NCI-H2107 treated with DMSO at 0.1 percent for 48 hours (cell line): ENCODE measurements around the gene RAD51B.
"Not testable (repeated sequence)": the region's sequence is repeated elsewhere in the genome, so short reads cannot be mapped to it uniquely, and the experiment has no call there.

Experiments used
- DNase-seq: peaks from one replicate; lab custom pipeline; 2025; ENCODE audit not compliant: unreplicated experiment; lab: John Stamatoyannopoulos, UW

Gene RAD51B

DNA sequence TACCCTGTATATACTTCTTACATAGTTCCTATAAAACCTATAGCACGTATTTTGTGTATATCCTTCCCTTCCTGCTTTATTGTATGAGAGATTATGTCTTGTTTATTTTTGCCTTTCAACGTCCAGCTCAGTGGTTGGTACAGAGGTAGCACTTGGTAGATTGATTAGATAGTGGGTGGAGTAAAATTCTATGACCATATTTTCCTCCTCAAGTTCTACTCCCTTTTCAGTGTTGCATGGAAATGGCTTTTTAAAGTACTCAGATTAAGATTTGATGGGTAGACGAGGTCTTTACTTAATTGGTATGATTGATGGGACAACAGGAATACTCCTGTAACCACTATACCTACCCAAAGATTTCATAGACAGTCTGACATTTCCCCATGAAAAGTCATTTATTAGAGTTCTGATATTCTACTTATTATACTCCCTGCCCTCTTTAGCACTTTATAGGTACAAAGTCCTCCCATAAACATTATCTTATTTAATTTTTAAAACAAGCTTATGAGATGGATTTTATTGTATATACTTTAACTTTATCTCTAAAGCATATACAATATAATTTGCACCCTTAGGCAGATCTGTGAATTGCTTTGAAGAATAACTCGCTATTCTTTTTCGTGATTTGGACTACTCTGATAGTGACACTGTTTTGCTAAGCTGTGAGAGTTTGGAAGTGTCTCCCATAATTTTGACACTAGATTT is 348.0 kb downstream of the RAD51B start:
- DNase-seq = no peak

DNA sequence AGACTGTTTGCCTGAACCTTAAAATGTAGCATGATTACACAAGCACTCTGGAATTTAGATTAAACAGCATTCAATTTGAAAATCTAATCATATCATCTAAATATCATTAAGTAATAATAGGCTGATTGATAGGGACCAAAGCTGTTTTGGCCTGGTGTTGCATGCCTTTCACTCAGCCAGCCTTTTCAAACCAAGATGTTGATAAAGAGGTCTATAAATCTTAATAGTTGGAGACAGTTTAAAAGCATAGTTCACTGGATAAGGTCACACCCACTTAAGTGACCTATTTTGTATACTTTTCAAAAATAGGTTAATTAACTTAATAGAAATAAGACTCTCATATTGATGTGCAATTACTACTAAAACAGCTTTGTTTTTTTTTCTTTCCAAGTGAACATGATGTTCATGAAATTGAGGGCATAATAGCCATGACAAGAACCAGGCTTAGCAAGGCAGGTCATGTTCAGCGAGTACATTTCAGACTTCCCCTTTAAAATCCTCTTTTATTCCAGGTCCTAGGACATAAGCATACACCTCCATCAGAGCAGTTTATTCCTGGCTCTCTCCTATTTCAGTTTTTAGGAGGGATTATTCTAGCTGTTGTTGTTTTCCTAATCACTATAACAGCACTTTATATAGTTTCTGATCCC is 349.0 kb downstream of the RAD51B start:
- no peak for DNase-seq

DNA sequence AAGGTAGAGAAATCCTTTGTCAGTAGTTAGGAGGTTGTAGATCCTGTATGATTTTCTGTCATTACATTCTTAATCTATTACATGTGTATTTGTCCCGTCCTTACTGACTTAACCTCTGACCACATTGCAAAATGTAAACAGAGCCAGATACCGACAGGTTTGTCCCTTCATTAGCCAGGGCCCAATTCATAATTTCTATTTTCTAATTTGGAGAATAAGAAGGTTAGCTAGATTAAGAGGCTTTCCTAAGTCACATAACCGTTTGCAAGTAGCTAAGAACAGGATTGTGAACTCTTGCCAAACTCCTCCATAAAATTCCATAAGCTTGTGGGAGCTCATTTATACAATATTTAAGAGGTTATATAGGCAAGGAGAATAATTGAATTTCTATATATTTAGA is 352.6 kb downstream of the RAD51B start:
- DNase-seq = no peak

DNA sequence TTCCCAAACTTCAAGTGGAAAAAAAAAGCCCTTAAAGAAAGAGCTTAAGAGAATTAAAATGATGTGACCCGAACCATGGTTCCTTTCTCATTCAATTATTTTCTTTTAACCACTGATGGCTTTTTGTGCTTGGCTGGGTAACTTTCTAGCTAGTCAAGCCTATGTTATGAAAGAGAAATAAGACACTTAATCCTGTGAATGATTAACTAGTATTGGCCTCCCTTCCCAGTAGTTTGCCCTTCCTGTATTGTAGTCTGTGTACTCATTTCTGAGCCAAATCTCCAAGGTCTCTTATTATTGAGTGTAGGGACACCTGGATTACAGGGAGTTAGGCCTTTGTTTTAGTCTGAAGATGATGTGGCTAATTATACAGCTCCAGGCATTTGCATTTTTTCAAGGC is 353.0 kb downstream of the RAD51B start:
- no peak for DNase-seq

DNA sequence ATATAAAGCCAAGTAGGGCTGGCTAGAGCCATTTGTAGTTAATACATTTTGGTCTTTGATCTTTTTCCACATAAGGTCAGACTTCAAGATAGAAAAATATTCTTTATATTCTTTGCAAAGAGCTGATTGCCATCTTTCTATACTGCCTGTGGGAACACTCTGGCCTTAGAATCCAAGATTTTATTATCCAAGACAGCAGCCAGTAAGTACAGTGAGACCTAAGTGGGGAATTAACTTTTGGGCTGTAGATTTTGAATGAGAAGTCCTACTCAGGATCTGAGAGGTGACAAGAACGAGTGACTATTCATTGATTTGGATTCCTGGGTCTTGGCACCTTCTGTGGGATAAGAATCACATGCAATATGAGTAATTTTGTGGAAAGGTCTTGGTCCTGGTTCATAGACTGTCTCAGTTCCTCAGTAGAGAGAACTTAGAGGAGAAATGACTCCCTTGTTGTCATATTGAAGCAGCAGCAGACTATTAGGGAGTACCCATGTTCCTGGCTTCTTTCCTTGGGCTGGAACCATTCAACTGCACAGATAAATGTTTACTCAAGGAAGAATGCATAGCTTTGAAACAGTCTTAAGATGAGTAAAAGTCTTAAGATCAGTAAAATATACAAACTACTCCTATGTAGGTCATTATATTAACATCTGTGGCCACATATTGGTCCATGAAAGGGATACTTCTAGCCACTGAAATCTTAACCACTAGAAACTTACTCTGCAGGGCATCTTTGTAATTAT is 353.8 kb downstream of the RAD51B start:
- no peak for DNase-seq

DNA sequence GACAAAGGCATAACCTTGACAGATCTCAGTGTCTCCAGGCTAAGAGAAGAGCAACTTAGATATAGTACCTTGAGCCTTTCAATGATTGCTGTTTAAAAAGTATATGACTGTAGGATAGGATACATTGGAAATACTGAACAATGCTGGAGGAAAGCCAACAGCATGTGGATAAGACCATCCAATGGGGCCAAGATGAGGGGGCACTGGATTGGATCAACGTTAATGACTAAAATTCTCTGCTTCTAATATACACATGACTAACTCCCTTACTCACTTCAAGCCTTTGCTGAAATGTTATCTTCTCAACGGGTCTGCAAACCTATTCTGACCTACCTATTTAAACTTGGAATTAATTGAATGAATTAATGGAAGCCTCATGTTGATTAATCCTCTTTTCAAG is 354.9 kb downstream of the RAD51B start:
- no peak for DNase-seq

DNA sequence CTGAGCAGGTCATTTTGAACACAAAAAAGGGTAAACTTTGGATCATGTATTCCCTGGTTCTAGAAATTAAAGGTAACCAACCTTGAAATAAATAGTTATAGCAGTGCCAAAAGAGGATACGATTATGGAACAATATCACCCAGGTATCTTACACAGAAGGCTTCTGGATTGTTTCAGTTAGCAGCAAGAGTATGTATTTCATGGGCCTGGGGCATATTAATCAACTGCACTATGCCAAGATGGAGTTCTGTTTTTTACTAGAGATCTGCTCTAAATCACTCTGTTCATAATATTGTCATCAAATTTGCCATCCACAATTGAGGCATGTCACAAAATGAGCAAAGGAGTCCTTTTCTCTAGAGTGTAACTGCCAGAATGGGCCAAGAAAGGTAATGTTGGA is 357.1 kb downstream of the RAD51B start:
- DNase-seq = no peak

DNA sequence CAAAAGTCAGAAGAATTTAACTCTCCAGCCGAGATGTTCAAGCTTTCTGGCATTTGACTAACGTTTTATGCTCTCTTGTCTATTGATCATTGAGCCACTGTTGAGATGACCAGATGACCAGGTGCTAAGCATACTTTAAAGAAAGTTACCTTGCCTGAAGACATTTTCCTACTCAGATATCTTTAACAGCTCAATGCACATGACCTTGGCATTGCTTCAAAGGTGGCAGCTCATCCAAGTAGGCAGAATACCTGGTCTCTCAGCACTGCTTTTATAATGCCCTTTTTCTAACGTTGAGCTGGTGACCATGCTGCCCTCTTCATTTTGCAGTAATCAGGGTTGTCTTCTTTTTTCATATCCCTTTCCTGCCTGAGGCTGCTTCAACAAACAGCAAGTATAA is 358.1 kb downstream of the RAD51B start:
- DNase-seq = no peak

DNA sequence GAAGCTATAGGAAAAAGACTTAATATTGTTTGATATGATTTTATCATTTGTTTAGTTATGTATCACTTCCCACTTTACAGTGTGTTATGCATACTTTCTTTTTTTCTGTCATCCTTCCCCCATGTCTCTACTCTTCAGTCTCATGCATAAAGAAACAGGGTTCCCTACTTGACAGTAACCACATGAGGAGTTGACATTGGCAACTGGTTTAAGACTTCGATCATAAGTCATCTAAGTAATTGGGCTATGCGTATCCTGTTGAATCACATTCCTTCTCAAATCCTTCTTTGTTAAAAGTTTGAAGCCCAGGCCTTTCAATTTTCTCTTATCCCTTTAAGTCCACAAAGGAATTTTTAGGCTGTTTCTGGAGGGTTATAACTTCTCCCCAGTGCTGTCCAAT is 358.7 kb downstream of the RAD51B start:
- no peak for DNase-seq

DNA sequence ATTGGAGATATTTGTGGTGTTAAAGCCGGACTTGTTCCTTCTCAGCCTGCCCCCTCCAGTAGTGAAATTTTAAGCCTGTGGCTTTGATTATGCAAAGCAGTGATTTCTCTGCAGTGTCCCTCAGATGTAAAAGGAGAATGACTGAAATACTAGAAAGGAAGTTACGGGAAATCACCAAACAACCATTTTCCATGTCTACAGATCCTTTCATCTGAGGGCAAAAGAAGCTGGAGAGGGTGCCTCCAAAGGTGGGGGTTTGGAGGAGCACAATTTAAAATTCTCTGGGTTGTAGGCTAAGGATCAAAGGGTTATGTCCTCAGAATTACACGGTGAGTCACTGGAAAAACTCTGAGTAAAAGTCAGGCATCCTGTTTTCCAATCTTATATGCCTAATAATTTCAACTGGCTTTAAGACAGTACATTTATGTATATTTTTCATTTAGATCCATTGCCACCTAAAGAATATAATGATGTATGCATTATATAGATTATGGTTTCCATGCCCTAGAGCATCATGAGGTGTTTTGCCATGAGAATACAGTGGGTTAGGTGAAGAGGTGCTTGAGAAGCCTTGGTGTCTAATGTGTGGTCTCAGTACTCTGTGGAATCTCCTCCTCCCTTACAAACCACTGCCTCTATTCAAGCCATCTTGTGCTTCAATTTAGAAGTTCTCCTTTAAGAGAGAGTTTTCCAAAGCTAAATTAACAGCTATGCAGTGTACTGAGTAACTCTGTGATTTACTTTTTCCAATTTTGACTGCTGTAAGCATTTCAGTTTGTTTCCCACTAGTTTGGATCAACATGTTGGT is 362.1 kb downstream of the RAD51B start:
- DNase-seq = peak; percentile 14

DNA sequence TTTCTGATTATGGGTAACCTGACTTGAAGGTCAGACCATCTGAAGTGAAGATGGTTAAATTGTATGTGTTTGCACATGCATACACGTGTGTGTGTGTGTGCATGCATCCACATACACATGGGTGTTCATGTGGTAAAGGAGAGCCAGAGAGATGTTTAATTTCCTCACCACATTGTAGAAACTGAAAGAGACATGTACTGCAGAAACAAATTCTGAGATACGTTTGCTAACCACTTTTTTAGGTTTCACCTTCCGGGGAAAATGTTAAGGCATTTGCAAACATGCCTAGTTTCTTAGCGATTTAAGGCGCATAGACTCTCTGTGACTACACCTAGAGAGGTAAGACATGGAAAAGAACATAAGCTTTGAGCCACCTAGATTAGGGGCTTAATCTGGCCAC is 362.9 kb downstream of the RAD51B start:
- no peak for DNase-seq

DNA sequence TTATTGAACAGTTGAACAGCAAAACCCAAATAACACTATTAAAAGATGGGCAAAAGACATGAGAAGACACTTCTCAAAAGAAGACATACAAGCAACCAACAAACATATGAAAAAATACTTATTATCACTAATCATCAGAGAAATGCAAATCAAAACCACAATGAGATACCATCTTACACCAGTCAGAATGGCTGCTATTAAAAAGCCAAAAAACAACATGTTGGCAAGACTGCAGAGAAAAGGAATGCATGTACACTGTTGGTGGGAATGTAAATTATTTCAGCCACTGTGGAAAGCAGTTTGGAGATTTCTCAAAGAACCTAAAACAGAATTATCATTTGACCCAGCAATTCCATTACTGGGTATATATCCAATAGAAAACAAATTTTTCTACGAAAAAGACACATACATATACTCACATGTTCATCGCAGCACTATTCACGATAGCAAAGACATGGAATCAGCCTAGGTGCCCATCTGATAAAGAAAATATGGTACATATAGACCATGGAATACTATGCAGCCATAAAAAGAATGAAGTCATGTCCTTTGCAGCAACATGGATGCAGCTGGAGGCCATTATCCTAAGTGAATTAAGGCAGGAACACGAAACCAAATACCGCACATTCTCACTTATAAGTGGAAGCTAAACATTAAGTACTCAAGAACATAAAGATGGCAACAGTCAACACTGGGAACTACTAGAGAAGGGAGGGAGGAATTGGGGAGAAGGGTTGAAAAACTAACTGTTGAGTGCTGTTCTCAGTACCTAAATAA is 367.1 kb downstream of the RAD51B start:
- DNase-seq = not testable (repeated sequence)

DNA sequence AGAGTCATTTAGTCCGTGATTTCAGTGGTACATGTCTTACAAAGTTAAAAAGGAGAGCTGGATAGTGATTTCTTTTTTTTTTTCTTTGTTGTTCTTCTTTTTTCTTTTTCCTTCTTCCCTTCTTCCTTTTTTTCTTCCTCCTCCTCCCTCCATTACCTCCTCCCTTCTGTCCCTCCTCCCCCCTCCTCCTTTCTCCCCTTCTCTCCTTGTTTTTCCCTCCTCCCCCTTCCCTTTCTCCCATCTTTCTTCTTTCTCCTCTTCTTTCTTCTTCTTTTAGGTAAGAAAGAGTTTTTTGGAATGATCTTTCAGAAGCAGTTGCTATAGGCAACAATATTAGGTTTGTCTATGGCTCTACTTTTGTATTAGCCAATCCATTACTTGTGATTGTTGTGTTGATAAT is 368.6 kb downstream of the RAD51B start:
- no peak for DNase-seq

DNA sequence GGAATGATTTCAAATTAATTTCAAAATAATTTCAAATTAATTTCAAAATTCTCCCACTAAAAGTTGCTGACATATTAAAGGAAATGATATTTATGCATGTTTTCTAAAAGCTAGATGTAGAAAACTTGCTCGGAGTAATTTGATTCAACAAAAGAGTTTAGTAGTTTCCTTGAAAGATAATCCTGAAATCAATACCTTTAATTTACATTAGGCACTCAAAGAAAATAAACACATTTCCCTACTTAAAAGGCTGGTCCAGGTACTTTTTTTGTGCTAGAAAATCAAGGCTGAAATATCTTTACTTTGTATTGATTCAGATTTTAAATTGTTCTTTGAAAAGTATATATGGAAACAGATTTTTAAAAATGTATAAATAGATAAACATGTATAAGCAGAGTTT is 370.5 kb downstream of the RAD51B start:
- peak; percentile 37 for DNase-seq

DNA sequence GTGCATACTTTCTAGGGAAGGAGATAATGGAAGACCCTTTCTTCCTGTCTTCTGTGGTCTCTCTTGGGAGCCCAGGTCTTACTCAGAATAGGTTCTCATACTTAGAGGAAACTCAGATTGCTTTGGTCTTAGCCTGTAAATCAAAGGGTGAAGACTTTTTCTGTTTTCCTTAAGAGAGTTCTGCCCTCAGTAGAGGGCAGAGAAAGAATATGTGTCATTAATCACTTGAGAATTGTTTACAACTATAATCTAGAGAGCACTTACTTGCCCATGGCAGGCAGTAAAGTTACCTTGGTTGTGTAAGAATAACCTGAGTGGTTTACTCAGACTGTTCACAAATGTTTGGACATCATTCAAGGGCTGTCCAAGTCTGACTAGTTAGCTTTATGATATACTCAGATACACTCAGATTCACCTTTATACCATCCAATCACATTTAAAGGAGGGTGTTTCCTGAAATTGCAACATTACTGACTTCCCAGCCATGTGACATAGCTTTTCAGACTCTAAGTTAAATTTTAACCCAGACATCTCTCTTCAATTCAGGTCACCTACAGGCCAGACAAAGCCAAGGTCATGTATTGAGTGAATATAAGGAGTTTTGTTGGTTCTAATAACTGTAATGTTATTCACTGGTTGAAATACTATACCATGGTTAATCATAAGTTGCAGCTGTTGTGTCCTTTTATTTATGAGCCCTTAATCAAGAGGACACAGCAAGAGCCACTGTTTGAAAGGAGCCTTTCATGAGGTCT is 372.2 kb downstream of the RAD51B start:
- peak; percentile 84 for DNase-seq

DNA sequence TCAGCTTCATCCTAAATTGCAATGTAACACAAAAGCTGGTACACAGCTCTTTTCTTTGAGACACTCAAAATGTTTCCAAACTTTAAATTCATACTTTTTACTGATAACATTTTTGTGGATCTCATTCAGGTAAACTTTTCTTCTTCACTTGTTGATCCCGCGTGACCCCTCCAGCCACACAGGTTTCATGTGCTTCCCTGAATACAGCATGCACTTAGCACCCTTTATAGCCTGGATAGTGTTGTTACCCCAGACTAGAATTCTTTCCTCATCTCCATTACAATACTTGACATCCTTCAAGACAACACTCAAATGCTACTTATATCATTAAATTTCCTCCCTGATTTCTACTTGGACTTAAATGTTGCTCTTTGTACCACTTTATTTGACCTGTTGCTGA is 373.4 kb downstream of the RAD51B start:
- no peak for DNase-seq

DNA sequence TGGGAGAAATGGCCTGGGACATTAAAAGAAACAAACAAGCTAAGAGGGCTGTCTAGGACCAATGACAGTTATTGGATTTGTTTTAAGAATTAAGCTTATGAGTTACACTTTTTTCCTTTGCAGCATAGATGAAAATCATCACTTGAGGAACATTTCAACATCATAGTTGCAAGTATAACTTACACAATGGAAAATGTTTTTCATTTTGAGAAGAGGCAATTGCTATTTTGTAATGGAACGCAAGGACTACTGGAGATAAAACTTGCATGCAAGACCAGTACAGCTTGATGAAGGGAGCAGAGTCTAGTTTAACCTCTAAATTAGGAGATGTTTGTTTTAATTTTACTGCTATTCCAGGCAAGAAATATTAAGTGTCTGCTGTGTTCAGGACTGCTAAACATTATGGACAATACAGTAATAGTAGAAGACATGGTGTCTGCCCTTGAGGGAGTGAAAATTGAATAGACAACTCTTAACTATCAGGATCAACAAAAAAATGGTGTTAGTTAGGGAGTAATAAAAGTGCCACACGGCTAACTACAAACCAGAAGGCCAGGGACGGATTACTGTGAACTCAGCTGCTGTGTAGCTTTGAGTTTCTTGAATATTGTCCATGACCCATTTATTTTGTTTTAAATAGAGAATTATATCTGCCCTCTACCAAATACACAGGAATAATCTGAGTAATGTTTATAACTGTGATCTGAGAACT is 374.5 kb downstream of the RAD51B start:
- no peak for DNase-seq

DNA sequence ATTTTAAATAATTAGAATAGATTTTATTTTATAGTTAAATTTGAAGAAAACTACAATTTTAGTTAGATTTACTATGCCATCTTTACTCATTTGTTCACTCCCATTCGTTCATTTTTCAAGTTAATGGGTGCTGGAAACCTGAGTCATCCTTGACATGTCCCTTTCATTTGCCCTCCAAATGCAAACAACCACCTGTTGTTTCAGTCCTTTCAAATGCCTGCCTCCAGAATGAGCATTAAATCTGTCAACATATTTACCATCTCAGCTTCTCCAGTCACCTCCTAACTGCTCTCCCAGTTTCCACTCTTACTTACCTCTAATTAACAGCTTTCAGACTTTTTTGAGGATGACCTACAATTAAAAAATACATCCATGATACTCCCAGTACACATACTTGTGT is 375.5 kb downstream of the RAD51B start:
- DNase-seq = peak; percentile 91
